Left lung (tissue), 10 donors: Measurements from ENCODE around the gene PCDHA5. TPM values are rescaled to one million over a fixed set of nuclear protein-coding genes. Genes with fewer than 3 reads are reported as not detected.
"Not testable (repeated sequence)": the region's sequence is repeated elsewhere in the genome, so short reads cannot be mapped to it uniquely, and the experiment has no call there.

Source experiments
- ATAC-seq: fragments of 200-7000 bp; cut with Tn5 transposase; one replicate; pipeline ENCODE4 v1.9.1; 2020; ENCODE audit warnings: moderate library complexity
- DNase-seq, 4 donors: peaks; one replicate each; pipeline ENCODE4 v3.0.0-alpha.2; 2013 to 2020
- H3K27ac ChIP-seq, 2 donors: fragments of 200-600 bp; sonication (generic) in 1 of 2; one replicate each; pipeline versions ENCODE4 v1.5.0 to v1.8.0; 2020 to 2021
- H3K27me3 ChIP-seq, 2 donors: fragments of 200-600 bp; sonication (generic) in 1 of 2; one replicate each; pipeline versions ENCODE4 v1.5.0 to v1.8.0; 2020 to 2021
- H3K36me3 ChIP-seq, 2 donors: fragments of 200-600 bp; sonication (generic) in 1 of 2; one replicate each; pipeline versions ENCODE4 v1.5.0 to v1.8.0; 2020 to 2021
- H3K4me1 ChIP-seq, 2 donors: fragments of 200-600 bp; one replicate each; pipeline ENCODE4 v1.8.0; 2021
- H3K4me3 ChIP-seq, 2 donors: fragments of 200-600 bp; sonication (generic) in 1 of 2; one replicate each; pipeline versions ENCODE4 v1.5.0 to v1.8.0; 2020 to 2021; ENCODE audit warnings: mild to moderate bottlenecking in 1 of 2
- H3K9me3 ChIP-seq, 2 donors: fragments of 200-600 bp; sonication (generic) in 1 of 2; one replicate each; pipeline versions ENCODE4 v1.5.0 to v1.8.0; 2020 to 2021
- intact Hi-C, 2 donors: fragments of 100-400 bp; cut with DNase I; formaldehyde crosslinking; loops; one replicate each; pipeline versions ENCODE4 v1.11.2 to v1.14.2; 2022
- polyA plus RNA-seq, 6 donors: library from polyadenylated mRNA; unstranded; fragments of 120-200 nt; gene quantifications; one replicate each; pipeline ENCODE4 v1.2.1, GENCODE V29; 2013; ENCODE audit not compliant: insufficient read length in 6 of 6
- total RNA-seq, 2 donors: library from RNA; stranded (reverse); fragmentation: NEBNext Ultra II Directional; extraction: Animal tissue kit (Norgen Biotek cat#: 25700); gene quantifications; one replicate each; pipeline ENCODE4 v1.2.1, GENCODE V29; 2021
- TF ChIP-seq, protein P1 (sequence below), 2 donors: fragments of 200-600 bp; sonication (generic) in 1 of 2; IDR thresholded peaks; one replicate each; pipeline versions ENCODE4 v1.5.0 to v1.8.0; 2021; ENCODE audit warnings: antibody characterized with exemption in 2 of 2
- donor health status: DM: no; HTN: yes; CAD: no.
- donor health status: DM: no; HTN: no; CAD: no.

PCDHA5 gene
- total and polyA plus RNA-seq, 8 donors, result 0.06 to 0.64 (median 0.10) TPM

DNA sequence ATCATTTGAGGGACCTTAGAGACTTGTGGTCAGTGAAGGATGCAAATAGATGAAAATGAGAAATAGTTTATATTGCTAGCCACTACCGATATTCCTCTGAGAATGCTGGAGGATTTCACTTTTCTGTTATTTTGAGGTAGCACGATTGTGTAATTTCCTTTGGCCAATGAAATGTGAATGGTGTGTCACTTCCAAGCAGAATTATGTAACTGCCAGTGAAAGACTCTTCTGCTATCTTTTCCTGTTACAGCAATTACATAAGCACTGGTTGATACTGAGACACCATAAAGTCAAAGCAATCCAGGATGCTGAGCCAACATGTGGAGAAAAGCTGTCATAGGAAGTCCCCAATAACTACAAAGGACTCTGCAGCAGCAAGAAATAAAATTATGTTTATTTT, 30.3 kb upstream of the PCDHA5 start:
- no peak overlapping the region for H3K27ac ChIP-seq
- H3K36me3 ChIP-seq, result no peaks in the 10 kb centered on the region
- ATAC-seq (no peak), DNase-seq (no peak)
- H3K27me3 ChIP-seq, result peaks cover 10 to 76% of the 10 kb centered on the region in 2 donors
- H3K9me3 ChIP-seq, result peaks cover 0 to 91% of the 10 kb centered on the region in 2 donors
- H3K4me3 ChIP-seq, result no peak overlapping the region
- intact Hi-C loops, result no loop called here
- TF ChIP-seq, protein P1, sequence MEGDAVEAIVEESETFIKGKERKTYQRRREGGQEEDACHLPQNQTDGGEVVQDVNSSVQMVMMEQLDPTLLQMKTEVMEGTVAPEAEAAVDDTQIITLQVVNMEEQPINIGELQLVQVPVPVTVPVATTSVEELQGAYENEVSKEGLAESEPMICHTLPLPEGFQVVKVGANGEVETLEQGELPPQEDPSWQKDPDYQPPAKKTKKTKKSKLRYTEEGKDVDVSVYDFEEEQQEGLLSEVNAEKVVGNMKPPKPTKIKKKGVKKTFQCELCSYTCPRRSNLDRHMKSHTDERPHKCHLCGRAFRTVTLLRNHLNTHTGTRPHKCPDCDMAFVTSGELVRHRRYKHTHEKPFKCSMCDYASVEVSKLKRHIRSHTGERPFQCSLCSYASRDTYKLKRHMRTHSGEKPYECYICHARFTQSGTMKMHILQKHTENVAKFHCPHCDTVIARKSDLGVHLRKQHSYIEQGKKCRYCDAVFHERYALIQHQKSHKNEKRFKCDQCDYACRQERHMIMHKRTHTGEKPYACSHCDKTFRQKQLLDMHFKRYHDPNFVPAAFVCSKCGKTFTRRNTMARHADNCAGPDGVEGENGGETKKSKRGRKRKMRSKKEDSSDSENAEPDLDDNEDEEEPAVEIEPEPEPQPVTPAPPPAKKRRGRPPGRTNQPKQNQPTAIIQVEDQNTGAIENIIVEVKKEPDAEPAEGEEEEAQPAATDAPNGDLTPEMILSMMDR (IDR thresholded peaks at IDR 0.05), result no peak
- no peaks in the 10 kb centered on the region for H3K4me1 ChIP-seq

DNA sequence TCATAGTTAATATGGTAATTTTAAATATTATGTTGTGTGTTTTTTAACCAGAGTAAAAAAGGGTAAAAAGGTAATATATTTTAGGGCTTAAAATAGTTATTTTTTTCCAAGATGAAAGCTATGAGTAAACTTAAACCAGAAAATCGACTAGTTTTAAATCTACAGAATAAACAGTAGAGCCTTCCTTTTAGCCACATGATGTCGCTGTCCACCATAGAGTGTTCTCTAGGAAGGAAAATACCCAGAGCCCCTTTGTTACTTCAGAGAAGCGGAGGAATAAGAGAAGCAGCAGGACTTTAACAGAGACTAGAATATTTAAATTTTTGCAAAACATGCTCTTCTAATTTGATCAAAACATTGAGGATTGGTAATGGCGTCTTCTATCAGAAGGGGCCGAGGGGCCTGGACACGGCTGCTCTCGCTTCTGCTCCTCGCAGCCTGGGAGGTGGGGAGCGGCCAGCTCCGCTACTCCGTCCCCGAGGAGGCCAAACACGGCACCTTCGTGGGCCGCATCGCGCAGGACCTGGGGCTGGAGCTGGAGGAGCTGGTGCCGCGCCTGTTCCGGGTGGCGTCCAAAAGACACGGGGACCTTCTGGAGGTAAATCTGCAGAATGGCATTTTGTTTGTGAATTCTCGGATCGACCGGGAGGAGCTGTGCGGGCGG, 26.7 kb upstream of the PCDHA5 start, which contains the start of gene PCDHA2:
TSS of gene PCDHA2 (plus strand) at position 258 of the 664 bp plus-strand sequence.
- DNase-seq (peak in 1 of 4 donors; percentile 7), ATAC-seq (no peak)
- TF ChIP-seq, protein P1 (IDR thresholded peaks at IDR 0.05), result no peak
- Histone ChIP-seq H3K4me1 (no peaks in the 10 kb centered on the region), H3K27me3 (peaks cover 0 to 66% of the 10 kb centered on the region in 2 donors), H3K4me3 (peak within 1 kb of the TSS in 1 of 2 donors; percentile 8), H3K36me3 (no peaks in the 10 kb centered on the region), H3K27ac (no peak within 1 kb of the TSS), H3K9me3 (peaks cover 0 to 79% of the 10 kb centered on the region in 2 donors)
- intact Hi-C loops, result no loop called here

DNA sequence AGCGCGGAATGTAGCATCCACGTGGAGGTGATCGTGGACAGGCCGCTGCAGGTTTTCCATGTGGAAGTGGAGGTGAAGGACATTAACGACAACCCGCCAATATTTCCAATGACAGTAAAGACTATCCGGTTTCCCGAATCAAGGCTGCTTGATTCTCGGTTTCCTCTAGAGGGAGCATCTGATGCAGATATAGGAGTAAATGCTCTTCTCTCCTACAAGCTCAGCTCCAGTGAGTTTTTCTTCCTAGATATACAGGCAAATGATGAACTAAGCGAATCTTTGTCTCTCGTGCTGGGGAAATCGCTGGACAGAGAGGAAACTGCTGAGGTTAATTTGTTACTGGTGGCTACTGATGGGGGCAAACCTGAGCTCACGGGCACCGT, 26.2 kb upstream of the PCDHA5 start:
- DNase-seq (no peak), ATAC-seq (no peak)
- Histone ChIP-seq H3K27me3 (peaks cover 0 to 69% of the 10 kb centered on the region in 2 donors), H3K27ac (no peak overlapping the region), H3K9me3 (peaks cover 0 to 78% of the 10 kb centered on the region in 2 donors), H3K4me1 (no peaks in the 10 kb centered on the region), H3K4me3 (peak overlapping the region in 1 of 2 donors; percentile 8), H3K36me3 (no peaks in the 10 kb centered on the region)
- TF ChIP-seq, protein P1 (IDR thresholded peaks at IDR 0.05), result no peak
- intact Hi-C loops, result no loop called here

DNA sequence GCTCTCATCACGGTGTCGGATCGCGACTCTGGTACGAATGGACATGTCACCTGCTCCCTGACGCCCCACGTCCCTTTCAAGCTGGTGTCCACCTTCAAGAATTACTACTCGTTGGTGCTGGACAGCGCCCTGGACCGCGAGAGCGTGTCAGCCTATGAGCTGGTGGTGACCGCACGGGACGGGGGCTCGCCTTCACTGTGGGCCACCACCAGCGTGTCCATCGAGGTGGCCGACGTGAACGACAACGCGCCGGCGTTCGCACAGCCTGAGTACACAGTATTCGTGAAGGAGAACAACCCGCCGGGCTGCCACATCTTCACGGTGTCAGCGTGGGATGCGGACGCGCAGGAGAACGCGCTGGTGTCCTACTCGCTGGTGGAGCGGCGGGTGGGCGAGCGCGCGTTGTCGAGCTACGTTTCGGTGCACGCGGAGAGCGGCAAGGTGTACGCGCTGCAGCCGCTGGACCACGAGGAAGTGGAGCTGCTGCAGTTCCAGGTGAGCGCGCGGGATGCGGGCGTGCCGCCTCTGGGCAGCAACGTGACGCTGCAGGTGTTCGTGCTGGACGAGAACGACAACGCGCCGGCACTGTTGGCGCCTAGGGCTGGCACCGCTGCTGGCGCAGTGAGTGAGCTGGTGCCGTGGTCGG, 25.2 kb upstream of the PCDHA5 start:
- H3K27me3 ChIP-seq, result peaks cover 0 to 73% of the 10 kb centered on the region in 2 donors
- intact Hi-C loops, result not testable (repeated sequence)

DNA sequence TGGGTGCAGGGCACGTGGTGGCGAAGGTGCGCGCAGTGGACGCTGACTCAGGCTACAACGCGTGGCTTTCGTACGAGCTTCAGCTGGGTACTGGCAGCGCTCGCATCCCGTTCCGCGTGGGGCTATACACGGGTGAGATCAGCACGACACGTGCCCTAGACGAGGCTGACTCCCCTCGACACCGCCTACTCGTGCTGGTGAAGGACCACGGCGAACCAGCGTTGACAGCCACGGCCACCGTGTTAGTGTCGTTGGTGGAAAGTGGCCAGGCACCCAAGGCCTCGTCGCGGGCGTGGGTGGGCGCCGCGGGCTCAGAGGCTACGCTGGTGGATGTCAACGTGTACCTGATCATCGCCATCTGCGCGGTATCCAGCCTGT, 24.7 kb upstream of the PCDHA5 start:
- H3K36me3 ChIP-seq, result no peaks in the 10 kb centered on the region
- DNase-seq, result peak in 1 of 4 donors; percentile 77
- intact Hi-C loops, result no loop called here
- ATAC-seq, result no peak
- H3K27ac ChIP-seq, result no peak overlapping the region
- peaks cover 0 to 77% of the 10 kb centered on the region in 2 donors for H3K9me3 ChIP-seq
- no peak overlapping the region for H3K4me3 ChIP-seq
- H3K27me3 ChIP-seq, result peaks cover 0 to 78% of the 10 kb centered on the region in 2 donors
- H3K4me1 ChIP-seq, result no peaks in the 10 kb centered on the region
- TF ChIP-seq, protein P1 (IDR thresholded peaks at IDR 0.05), result no peak

More for the DNA sequence above, 25.2 kb upstream of the PCDHA5 start:
- ATAC-seq, H3K36me3 ChIP-seq, H3K4me3 ChIP-seq, H3K27ac ChIP-seq, H3K4me1 ChIP-seq: not testable (repeated sequence)
- peaks cover 0 to 75% of the 10 kb centered on the region in 2 donors for H3K9me3 ChIP-seq
- DNase-seq, result peak in 1 of 4 donors; percentile 77
